B cell (primary cell): ENCODE measurements around the gene FBXO8. TPM values are rescaled to one million over a fixed set of nuclear protein-coding genes. Genes with fewer than 3 reads are reported as not detected.

Experiments used
- ATAC-seq: fragments of 200-7000 bp; cut with Tn5 transposase; one replicate; pipeline ENCODE4 v1.10.0; 2021; ENCODE audit warnings: low read depth, mild to moderate bottlenecking, moderate number of reproducible peaks, moderate library complexity
- CTCF ChIA-PET: fragments of 350-600 bp; sonication (Branson Sonifier 250); formaldehyde crosslinking; loops from one replicate; lab custom pipeline; 2021; ENCODE audit warnings: antibody characterized with exemption, inconsistent platforms; lab: Charles Lee
- POLR2A ChIA-PET: fragments of 350-600 bp; sonication (Branson Sonifier 250); formaldehyde crosslinking; loops from one replicate; lab custom pipeline; 2021; ENCODE audit warnings: antibody characterized with exemption; lab: Charles Lee
- DNase-seq: peaks from one replicate; pipeline ENCODE4 v3.0.0; 2013
- H2AFZ ChIP-seq: 2 replicates; pipeline ENCODE4 v1.6.1; 2012; ENCODE audit warnings: mild to moderate bottlenecking, low read depth, low read length; ENCODE audit not compliant: insufficient read depth, poor library complexity, severe bottlenecking
- H3K27ac ChIP-seq, 2 donors: 1 replicate in 1 of 2; 2 replicates in 1 of 2; pipeline ENCODE4 v1.5.1; 2012 to 2013; ENCODE audit warnings: low read length in 2 of 2, mild to moderate bottlenecking in 2 of 2, moderate library complexity in 1 of 2
- H3K27me3 ChIP-seq, 4 experiments: fragments of 200-600 bp in 1 of 4; sonication (generic) in 1 of 4; replicated peaks in 1 of 4; 1 replicate in 2 of 4; 2 replicates in 2 of 4; pipeline versions ENCODE4 v1.6.1 to v1.7.0; 2013 to 2016; ENCODE audit warnings: low read length in 3 of 4, mild to moderate bottlenecking in 2 of 4, mixed read lengths in 1 of 4, moderate library complexity in 1 of 4; ENCODE audit not compliant: insufficient read depth in 4 of 4, control insufficient read depth in 3 of 4; ENCODE audit errors: control extremely low read depth in 1 of 4
- H3K36me3 ChIP-seq, 2 experiments: replicated peaks in 1 of 2; 1 replicate in 1 of 2; 2 replicates in 1 of 2; pipeline versions ENCODE4 v1.6.1 to v1.7.1; 2013; ENCODE audit warnings: low read length in 1 of 2; ENCODE audit not compliant: insufficient read depth in 2 of 2, control insufficient read depth in 1 of 2; ENCODE audit errors: control extremely low read depth in 1 of 2, extremely low read depth in 1 of 2
- H3K4me1 ChIP-seq, 2 donors: fragments of 200-600 bp in 1 of 2; sonication (generic) in 1 of 2; 1 replicate in 1 of 2; 2 replicates in 1 of 2; pipeline versions ENCODE4 v1.5.1 to v1.6.1; 2013 to 2017; ENCODE audit warnings: low read length in 2 of 2; ENCODE audit not compliant: control insufficient read depth in 2 of 2, insufficient read depth in 2 of 2
- H3K4me2 ChIP-seq: replicated peaks from 2 replicates; pipeline ENCODE3; 2012; ENCODE audit warnings: mild to moderate bottlenecking, low read depth, low read length; ENCODE audit not compliant: poor library complexity, severe bottlenecking
- H3K4me3 ChIP-seq, 5 experiments: fragments of 200-600 bp in 1 of 5; sonication (generic) in 1 of 5; 1 replicate in 3 of 5; 2 replicates in 2 of 5; pipeline versions ENCODE4 v1.5.1 to v1.7.0; 2011 to 2016; ENCODE audit warnings: low read length in 4 of 5, mild to moderate bottlenecking in 4 of 5, low read depth in 2 of 5, control low read depth in 1 of 5, moderate library complexity in 1 of 5; ENCODE audit not compliant: insufficient read depth in 1 of 5; ENCODE audit errors: control extremely low read depth in 1 of 5, extremely low read depth in 1 of 5
- H3K79me2 ChIP-seq: fragments of 200-600 bp; sonication (generic); one replicate; pipeline ENCODE4 v1.6.0; 2016; ENCODE audit warnings: low read length; ENCODE audit not compliant: control insufficient read depth, insufficient read depth
- H3K9ac ChIP-seq: fragments of 200-600 bp; sonication (generic); 2 replicates; pipeline ENCODE4 v1.6.1; 2017; ENCODE audit warnings: mild to moderate bottlenecking, low read length, moderate library complexity
- H3K9me3 ChIP-seq, 3 donors: one replicate each; pipeline versions ENCODE4 v1.6.1 to v1.7.1; 2013; ENCODE audit warnings: low read length in 2 of 3; ENCODE audit not compliant: control insufficient read depth in 2 of 3, insufficient read depth in 1 of 3; ENCODE audit errors: control extremely low read depth in 1 of 3
- H4K20me1 ChIP-seq: 2 replicates; pipeline ENCODE4 v1.6.0; 2012; ENCODE audit warnings: mild to moderate bottlenecking, low read length; ENCODE audit not compliant: insufficient read depth, control insufficient read depth, poor library complexity, severe bottlenecking
- H3K27ac Mint-ChIP-seq: one replicate; pipeline ENCODE4 v1.8.0; 2021; ENCODE audit warnings: mixed read lengths
- H3K27me3 Mint-ChIP-seq: one replicate; pipeline ENCODE4 v1.8.0; 2021; ENCODE audit warnings: mixed read lengths
- H3K4me1 Mint-ChIP-seq: one replicate; pipeline ENCODE4 v1.8.0; 2021; ENCODE audit warnings: mixed read lengths
- H3K4me3 Mint-ChIP-seq: one replicate; pipeline ENCODE4 v1.8.0; 2021; ENCODE audit warnings: mixed read lengths
- H3K9me3 Mint-ChIP-seq: one replicate; pipeline ENCODE4 v1.8.0; 2022; ENCODE audit warnings: mixed read lengths; ENCODE audit not compliant: insufficient read depth
- EZH2 ChIP-seq: IDR thresholded peaks from 2 replicates; pipeline ENCODE4 v1.6.1; 2012; ENCODE audit warnings: borderline replicate concordance, low read depth, mild to moderate bottlenecking, moderate library complexity, low read length; ENCODE audit not compliant: insufficient read depth, poor library complexity, severe bottlenecking
- WGBS: methylation state at CpG from one replicate; pipeline ENCODE4 v1.1.5; 2013; ENCODE audit warnings: missing lambda C conversion rate; ENCODE audit not compliant: insufficient coverage; 5-methylcytosine and 5-hydroxymethylcytosine counted together
- intact Hi-C: fragments of 100-400 bp; cut with micrococcal nuclease; formaldehyde crosslinking; loops from one replicate; pipeline ENCODE4 v1.10.0; 2022
- polyA minus RNA-seq: library from RNA; depleted of rRNA, polyadenylated mRNA; stranded (reverse); fragments of >200 nt; gene quantifications from 2 replicates; pipeline ENCODE4 v1.2.3, GENCODE V29; 2012
- polyA plus RNA-seq: library from polyadenylated mRNA; depleted of rRNA; stranded (reverse); fragments of >200 nt; gene quantifications from 2 replicates; pipeline ENCODE4 v1.2.3, GENCODE V29; 2012
- total RNA-seq, 2 donors: library from RNA; stranded (reverse); fragments of 120-200 nt in 1 of 2; gene quantifications; 1 replicate in 1 of 2; 2 replicates in 1 of 2; pipeline versions ENCODE4 v1.2.3 to v1.2.4, GENCODE V29; 2013 to 2022
- TF ChIP-seq, protein P1 (sequence below): fragments of 200-600 bp; IDR thresholded peaks from one replicate; pipeline ENCODE4 v1.8.0; 2022; ENCODE audit warnings: antibody characterized with exemption, mild to moderate bottlenecking

FBXO8 gene, protein sequence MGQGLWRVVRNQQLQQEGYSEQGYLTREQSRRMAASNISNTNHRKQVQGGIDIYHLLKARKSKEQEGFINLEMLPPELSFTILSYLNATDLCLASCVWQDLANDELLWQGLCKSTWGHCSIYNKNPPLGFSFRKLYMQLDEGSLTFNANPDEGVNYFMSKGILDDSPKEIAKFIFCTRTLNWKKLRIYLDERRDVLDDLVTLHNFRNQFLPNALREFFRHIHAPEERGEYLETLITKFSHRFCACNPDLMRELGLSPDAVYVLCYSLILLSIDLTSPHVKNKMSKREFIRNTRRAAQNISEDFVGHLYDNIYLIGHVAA
- total RNA-seq (20.4 and 22.4 TPM in 2 replicates), polyA plus RNA-seq (8.9 and 11.6 TPM in 2 replicates), polyA minus RNA-seq (17.8 and 20.7 TPM in 2 replicates)
- total RNA-seq (2013): 33.1 TPM

DNA sequence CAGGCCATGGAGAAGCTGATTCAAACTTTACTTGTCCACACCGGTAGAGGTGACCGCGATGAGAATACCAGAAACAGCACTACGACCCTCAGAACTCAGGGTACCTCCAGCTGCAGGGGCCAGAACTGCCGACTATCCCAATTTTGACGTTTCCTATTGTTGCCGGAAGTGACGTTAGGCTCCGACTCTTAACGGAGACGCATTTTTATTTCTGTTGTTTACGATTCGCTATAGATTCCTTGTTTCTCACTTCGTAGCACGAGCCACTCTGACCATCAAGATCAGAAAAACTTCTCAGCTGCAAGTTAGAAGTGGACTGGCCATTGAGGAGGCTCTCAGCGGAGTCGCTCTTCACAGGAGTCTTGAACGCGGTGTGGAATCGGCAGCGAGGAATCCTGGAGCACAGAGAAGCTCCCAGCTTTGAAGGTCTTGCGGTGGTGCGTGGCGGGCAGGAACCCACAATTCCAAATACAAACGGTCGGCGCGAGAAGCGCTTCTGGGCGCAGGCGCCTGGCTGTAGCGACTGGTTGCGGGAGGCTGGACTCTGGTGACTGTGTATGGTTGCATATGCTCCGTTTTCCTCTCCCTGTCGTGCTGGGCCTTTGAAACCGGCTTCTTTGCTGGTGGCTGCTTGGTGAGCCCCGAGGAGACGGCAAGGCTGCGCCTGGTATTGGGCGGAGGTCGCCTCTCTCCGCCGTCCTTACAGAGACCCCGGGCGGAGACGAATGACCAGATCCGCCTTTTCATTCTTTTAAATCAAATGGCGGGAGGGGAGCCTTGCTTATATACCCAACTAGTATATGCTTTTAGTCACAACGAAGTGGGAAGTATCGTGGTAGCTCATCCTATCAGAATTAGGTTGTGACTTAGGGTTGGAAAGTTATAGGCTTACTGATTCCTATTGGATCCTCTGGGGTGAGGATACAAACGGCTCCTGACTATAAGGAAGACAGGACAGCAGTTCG lies at the start of gene FBXO8, which contains the start of gene CEP44:
FBXO8 (minus strand) TSS at position 161 of the 965 bp plus-strand sequence. CDS start 20,575 bp downstream, outside the sequence.
CEP44 (plus strand) TSS at position 405 of the 965 bp plus-strand sequence. CDS start 15,211 bp downstream, outside the sequence.
- H3K27ac ChIP-seq: peak within 1 kb of the TSS; percentile 91 to 98
- peaks cover 61% of the 10 kb centered on the region for H3K4me1 Mint-ChIP-seq
- H3K36me3 ChIP-seq: no peaks in the 10 kb centered on the region
- H3K9me3 Mint-ChIP-seq: no peaks in the 10 kb centered on the region
- H3K27me3 ChIP-seq: no peaks in the 10 kb centered on the region
- POLR2A ChIA-PET: interaction anchor here (1.3 to 1.7 kb wide), 2 partner anchors 914 to 1912 kb away, joined by 4 to 6 read pairs; partner anchors contain the start of gene SPATA4
- H3K9me3 ChIP-seq: peaks cover 0 to 3% (median 0%) of the 10 kb centered on the region in 3 donors
- CTCF ChIA-PET: no interaction called here
- H3K4me1 ChIP-seq: peaks cover 16 to 20% of the 10 kb centered on the region in 2 donors
- peak within 1 kb of the TSS; percentile 100 for H3K4me3 Mint-ChIP-seq
- intact Hi-C loops: loop anchor here (2.0 to 10.0 kb wide), 3 partner anchors 949 to 1781 kb away; partner anchors contain the start of genes GALNT7, HMGB2 and WDR17
- ATAC-seq (peak; percentile 67), DNase-seq (peak; percentile 90)
- WGBS: under 1% methylated on average over 43 of the region's 52 CpGs
- H3K9ac ChIP-seq: peak within 1 kb of the TSS; percentile 92
- H3K27ac Mint-ChIP-seq: peak within 1 kb of the TSS; percentile 100
- peak within 1 kb of the TSS; percentile 75 for H3K4me2 ChIP-seq
- H3K79me2 ChIP-seq: peaks cover 66% of the 10 kb centered on the region
- no peaks in the 10 kb centered on the region for H3K27me3 Mint-ChIP-seq
- H4K20me1 ChIP-seq: peaks cover 17% of the 10 kb centered on the region
- peak within 1 kb of the TSS; percentile 71 to 100 (median 98) for H3K4me3 ChIP-seq
- peak within 1 kb of the TSS; percentile 81 for H2AFZ ChIP-seq
- TF ChIP-seq, protein P1, sequence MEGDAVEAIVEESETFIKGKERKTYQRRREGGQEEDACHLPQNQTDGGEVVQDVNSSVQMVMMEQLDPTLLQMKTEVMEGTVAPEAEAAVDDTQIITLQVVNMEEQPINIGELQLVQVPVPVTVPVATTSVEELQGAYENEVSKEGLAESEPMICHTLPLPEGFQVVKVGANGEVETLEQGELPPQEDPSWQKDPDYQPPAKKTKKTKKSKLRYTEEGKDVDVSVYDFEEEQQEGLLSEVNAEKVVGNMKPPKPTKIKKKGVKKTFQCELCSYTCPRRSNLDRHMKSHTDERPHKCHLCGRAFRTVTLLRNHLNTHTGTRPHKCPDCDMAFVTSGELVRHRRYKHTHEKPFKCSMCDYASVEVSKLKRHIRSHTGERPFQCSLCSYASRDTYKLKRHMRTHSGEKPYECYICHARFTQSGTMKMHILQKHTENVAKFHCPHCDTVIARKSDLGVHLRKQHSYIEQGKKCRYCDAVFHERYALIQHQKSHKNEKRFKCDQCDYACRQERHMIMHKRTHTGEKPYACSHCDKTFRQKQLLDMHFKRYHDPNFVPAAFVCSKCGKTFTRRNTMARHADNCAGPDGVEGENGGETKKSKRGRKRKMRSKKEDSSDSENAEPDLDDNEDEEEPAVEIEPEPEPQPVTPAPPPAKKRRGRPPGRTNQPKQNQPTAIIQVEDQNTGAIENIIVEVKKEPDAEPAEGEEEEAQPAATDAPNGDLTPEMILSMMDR: no peak
- no peak for TF ChIP-seq EZH2
